Activated naive CD8-positive, alpha-beta T cell treated with anti-CD3 and anti-CD28 coated beads, Interleukin-2, amount 50 U/mL, for 16 hours (primary cell): ENCODE measurements around the gene GATB.

Source experiments
- DNase-seq: peaks from one replicate; pipeline ENCODE4 v3.0.0-alpha.2; 2020; ENCODE audit warnings: low read depth, low spot score

GATB gene

DNA sequence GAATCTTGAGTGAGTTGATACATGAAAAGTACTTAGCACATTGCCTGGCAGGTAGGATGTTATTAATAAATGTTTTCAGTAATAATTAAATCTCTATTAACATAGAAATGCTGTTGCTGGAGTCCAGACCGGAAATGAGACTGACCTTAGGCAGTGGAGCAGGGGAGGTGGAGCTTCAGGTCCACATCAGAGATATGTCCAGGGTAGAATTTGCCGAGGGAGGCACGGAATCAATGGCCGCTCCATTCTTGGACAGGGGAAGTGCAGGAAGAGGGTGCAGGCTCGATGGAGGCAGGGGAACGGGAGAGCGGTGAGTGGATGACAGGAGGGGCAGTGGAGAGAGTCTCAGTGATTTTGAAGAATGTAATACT lies 107.3 kb downstream of the GATB start:
- no peak for DNase-seq

DNA sequence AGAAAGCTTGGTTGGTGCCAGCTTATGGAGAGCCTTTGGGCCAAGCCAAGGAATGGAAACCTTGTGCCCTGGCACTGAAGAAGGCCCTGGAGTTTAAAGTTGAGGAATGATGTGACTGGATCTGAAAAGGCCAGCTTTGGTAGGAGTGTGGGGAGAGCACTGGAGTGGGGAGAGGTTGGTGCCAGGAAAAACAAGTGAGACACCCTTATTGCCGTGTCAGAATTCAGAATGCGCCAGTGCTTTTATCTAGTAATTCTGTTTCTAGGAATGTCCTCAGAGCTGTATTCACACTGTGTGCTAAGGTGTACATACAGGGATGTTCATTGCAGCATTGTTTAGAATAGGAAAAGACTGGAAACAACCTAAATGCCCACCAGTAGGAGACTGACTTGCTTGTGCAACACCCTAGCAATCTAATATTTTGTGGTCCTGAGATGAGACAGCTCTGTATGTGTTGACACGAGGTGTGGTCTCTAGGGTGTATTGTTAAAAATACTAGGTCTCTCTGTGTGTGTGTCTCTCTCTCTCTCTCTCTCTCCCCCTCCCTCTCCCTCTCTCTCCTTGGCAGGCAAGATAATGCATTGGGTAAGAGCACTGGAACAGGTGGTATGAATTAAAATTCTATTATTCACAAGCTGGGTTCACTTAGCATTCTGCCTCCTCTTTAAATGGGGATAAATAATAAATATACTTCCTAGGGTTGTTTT lies 107.8 kb downstream of the GATB start:
- DNase-seq, result no peak

DNA sequence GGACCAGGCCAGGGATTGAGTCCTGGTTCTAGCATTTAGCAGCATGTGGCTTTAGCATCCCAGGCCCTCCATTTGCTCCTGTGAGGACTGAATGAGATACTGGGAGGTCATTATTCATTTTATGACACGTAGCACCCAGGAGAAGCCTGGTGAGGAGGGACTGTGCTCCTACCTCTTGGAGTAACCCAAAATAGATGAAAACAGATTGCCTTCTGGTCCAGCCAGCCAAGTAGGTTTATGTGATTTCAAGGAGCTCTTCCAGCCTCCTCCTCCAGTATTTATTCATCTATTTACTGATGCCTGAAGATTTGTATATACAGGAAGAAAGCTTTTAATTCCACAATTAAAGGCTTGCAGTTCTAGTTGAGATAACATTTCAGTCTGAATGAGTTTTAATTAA lies 109.3 kb downstream of the GATB start:
- no peak for DNase-seq

DNA sequence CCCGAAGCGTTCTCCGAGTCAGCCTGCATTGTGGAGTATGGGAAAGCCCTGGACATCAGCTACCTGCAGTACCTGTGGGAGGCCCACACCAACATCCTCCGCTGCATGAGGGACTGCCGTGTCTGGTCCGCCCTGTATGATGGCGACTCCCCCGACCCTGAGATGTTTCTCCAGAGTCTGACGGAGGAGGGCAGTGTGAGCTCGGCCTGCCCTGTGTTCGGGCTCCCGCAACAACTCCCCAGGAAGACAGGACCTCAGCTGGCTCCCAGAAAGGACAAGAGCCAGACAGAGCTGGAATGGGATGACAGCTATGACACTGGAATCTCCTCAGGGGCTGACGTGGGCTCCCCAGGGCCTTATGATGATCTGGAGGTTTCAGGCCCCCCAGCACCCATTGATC lies 111.3 kb downstream of the GATB start:
- no peak for DNase-seq

DNA sequence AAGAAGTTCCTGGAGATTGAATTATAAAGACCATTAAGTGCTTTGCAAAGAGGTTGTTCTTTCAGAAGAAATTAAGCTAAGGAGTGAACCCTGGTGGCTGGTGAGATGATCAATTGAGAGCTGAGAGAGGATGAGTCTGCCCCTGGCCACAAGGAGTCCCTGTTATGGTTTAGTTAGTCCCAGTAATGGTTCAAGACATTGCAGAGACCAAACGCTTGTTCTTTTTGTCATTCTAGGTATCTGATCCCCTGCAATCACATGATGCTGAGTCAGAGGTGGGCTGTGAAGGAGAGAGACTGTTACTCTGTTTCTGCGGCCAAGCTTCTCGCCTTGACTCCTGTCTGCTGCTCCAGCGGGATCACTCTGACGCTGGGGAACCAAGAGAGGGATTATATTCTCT lies 114.5 kb downstream of the GATB start:
- no peak for DNase-seq

DNA sequence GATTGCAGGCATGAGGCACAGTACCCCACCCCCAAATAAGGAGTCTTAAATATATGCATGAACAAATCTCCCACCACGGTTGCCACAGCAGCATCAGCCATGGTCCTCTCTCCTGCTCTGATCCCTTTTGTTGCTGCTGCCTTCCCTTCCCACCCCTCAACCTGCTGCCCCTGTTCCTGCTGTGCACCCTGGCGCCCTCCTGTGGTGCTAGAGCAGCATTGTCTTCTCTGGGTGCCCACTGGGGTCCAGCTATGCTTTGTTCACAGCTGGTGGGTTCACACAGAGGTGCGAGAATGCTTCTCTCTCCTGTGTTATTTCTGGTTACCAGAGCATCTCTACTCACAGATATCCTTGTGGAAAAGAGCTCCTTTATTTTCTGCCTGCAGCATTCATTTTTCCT lies 116.2 kb downstream of the GATB start:
- DNase-seq, result no peak

DNA sequence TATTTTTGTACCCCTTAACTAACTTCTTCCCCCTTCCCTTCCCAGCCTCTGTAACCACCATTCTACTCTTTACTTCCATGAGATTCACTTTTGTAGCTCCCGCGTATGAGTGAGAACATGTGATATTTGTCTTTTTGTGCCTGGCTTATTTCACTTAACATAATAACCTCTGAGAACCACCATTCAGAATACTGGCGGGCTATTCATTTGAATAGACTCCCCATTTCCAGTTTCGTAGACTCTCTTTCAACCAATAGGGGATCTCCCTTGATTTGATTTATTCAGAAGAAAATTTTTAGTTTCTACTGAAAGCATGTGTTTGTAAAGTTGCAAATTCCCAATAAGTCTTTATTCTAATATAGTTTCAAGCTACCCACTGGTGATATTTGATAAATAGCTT lies 117.2 kb downstream of the GATB start:
- no peak for DNase-seq

DNA sequence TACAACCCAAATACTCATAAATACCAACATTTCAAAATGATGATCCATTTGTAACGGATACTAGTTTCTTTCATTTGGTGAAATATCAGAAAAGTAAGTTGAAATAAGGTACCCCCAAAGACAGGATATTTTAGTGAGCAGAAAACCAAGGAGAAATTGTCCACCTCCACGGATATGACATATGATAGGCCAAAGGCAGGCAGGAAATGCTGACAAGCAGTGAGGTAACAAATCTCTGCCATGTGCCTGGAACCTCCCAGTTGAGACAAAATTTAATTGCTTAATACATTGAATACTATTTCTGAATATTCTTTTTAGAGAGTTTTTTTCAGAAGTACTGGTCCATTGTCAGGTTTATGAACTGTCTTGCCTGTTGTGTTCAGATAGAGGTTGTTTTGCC lies 118.8 kb downstream of the GATB start:
- no peak for DNase-seq

DNA sequence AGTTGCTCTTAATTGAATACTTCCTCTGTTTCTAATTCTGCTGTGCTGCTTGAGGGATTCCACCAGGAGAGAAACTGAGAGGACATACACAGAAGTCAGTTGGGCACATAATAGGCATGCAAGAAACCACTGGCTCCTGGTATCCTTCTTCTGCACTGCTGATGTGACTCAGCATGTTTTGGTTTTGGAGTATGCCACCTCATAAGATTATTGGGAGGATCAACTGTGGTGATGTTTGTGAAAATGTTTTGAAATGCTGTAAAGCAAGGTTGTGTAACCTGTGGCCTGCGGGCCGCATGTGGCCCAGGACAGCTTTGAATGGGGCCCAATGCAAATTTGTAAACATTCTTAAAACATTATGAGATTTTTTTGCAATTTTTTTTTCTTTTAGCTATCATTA lies 119.6 kb downstream of the GATB start:
- no peak for DNase-seq

DNA sequence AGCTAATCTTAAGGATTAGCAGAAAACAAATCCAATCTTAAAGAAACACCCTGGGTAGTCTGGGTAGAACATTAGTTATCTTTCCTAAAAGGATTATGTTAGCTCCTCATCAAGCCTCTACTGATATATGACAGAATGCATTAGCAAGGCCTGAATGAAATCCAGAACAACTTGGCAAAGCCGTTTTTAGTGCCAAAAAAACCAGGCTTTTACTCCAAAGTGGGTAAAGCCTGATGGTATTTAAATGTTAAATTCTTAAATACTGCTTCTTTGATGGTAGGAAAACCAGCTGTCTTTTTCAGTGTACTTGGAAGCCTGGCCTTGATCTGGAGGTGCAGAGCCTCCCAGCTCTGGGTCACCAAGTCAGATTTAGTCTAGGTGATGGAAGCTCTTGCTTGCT lies 120.4 kb downstream of the GATB start:
- DNase-seq, result no peak

DNA sequence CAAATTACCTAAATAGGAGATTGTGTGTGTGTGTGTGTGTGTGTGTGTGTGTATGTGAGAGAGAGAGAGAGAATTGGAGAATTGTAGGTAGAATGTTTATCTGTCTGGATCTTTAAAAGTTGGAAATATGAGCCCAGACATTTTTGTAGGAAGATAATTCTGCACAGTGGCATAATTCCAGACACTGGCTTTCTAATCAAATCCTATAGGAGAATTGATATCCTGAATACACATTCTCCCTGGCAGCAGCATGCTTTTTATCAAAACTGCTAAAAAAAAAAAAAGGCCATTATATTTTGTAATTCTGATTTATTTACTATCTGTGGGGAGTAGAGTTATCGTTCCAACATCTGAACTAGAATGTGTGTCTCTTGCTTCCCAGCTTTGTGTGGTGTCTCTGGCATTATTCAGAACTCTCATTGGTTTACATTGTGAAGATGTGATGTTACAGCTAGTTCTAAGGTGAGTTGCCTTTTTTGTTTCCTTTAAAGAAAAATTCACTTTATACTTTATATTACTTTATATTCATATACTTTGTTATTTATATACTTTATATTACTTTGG lies 122.4 kb downstream of the GATB start:
- DNase-seq, result no peak

DNA sequence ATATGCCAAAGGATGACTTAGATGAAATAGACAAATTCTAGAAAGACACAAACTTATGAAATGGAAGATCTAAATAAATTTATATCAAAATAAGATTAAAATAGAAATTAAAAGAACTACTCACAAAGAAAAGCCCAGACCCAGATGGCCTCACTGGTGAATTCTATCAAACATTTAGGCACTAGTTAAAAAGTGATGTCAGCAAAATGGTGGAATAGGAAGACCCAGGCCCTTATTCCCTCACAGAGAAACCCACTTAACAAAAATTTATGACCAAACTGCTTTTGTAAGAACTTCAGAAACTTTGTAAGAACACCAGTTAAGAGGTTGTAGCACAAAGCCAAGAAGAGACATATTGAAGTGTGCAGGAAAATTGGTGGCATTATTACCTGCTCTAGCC lies 129.5 kb downstream of the GATB start:
- no peak for DNase-seq

DNA sequence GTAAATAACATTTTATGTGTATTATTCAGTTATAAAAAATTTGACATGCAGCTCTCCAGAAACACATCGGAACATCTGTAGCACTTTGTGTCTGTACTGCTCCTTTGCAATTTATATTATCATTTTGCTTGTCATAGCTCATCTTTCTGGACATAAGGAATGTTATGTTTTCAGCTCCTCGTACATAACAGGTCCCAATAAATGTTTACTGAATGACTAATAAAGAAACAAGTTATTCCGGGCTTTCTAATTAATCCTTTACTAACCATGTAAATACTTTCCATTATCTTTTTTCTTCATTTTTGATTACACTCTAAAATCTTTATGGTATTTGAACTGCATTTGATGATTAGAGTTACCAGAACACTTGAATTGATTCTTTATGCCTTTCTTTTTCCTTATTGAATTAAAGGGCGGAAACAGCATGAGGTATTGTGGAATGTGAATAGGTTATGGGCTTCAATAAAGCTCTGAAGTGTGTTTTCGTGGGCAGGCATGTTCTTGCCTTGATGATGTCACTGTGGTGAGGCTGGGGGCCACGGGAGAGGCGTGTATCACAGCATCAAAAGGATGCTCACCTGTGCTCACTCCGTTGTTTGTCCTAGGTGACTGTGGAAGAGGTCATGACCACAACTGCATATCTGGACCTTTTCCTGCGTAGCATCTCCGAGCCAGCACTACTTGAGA lies 131.6 kb downstream of the GATB start:
- no peak for DNase-seq

DNA sequence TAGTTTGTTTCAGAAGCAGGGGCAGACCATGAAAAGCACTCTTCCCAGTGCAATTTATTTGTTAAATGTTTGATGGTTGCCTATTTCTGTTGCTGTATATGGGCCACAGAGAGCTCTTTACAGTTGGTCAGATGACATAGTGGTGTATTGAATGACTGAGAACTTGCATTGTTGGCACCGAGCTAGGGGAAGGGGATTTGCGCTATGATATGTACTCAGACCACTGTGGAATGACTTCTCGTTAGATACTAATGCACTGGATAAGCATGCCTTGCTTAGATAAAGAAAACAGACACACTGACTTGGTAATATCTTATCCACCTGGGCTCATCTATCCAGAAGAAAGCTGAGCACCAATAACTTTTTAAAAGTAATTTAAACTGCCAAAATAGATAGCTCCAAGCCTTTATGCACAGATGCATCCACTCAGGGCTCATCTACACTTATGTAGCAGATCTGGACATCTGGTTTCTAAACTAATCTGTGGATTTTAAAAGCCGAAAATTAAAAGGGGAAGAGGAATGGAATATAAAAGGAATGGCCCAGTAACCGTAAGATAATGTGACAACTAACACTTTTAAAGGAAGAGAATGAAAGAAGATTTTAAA lies 132.7 kb downstream of the GATB start:
- no peak for DNase-seq

DNA sequence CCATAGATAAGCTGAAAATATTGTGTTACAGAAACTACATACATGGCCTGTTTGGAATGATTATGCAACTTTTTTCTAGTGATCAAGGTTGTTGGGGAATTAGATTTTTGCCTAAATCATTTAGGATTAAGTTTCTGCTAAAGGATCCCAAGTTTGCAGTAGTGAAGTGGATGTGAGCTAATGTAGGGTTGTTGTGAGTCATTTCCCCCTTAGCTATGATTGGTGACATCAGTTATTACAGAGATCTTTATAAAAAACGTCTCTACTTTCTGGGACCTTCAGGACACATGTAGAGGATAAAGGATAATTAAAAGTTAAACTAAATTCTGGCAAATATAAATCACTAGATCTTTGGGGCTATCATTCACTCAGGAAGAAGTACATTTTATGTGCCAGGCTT lies 133.3 kb downstream of the GATB start:
- DNase-seq, result no peak

DNA sequence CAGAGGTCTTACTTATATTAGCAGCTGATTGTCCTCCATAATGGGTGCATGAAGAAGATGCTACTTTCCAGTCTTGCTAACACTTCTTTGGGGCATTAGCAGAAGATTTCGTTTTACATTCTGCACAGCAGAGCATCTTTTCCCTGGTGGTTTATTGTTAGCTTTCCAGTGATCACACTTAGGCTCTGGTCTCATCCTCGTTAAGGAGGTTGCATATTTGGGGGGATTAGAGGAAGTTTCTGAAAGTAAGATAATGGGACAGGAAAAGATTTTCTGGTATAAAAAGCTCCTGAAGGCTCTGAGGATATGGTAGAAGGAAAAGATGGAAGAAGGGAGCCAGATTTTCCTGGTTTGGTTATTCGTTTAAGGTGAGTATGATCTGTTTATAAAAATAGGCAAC lies 134.1 kb downstream of the GATB start:
- no peak for DNase-seq

DNA sequence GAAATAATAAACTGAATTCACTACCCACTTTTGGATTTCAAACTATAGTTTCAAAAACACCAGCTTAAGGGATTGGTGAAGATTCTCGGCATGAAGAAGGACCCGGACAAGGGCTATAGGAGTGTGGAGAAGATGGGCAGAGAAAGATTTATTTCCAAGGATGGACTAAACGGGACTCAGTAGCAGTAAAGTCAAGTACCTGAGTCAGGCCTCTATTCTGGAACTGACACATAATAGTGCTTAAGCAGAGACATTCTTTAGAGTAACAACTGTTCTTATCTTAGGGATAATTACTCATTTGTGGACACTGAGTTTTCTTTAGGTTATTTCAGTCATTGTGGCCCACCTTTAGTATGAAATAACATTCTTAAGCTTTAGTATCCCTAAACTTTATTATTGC lies 134.6 kb downstream of the GATB start:
- DNase-seq, result no peak

DNA sequence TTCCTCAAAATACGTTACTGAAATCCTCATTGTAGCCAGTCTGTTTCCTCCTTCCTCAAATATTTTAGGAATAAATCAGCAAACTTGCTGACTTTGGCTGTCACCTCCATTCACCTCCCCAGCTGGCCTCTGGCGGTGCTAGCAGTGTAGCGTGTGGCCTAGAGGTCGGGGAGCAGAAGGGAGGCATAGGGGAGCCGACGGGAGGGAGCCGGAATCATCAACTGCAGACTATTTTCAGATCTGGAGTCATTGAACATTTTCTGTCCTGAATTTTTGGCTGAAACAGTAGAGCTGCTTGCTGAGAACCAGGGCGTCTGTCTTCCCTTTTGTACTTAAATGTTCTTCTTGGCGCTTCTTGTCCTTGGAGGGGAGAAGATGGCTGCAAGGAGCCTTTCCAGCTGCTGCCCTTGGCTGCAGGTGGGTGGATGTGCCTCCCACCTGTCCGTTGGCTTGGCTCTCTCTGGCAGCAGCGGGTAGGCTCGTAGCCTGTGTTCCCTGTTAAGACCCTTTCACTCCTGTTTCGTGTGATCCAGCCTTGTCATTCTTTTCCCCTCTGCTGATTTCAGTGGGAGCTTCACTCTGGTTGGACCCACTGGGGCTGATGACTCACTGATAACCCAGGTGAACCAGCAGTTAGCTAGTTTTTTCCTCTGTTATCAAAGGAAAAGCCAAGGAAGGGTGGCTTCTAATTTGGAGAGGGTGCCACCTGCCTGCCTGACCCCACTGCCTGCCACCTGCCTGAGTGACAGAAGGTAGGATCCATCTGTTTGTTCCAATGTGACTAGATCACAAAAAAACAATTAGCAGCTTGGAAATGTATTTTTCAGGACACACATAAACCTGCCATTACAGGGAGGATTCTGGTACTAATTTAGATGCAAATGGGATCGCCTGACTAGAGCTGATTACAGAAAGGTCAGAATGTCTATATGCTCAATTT lies 135.9 kb downstream of the GATB start:
- no peak for DNase-seq
